Measurements from ENCODE around the gene NKG7.

Gene NKG7

GRCh38 chr19:51357952-51358351, 14.5 kb downstream of the NKG7 start:
- Histone ChIP-seq H3K79me2 (ENCODE audit: control insufficient read depth, insufficient read depth, low read length, unreplicated experiment) (peaks cover 17% of the 10 kb centered on the region), H3K4me3 (ENCODE audit: low read depth, low read length) (no peak overlapping the region), H2AFZ (ENCODE audit: low read length, unreplicated experiment) (no peak overlapping the region), H3K27me3 (ENCODE audit: insufficient read depth, low read length) (no peaks in the 10 kb centered on the region), H3K4me1 (ENCODE audit: control insufficient read depth, insufficient read depth, low read length, unreplicated experiment) (peaks cover 17% of the 10 kb centered on the region), H3K27ac (ENCODE audit: low read depth, low read length) (no peak overlapping the region), H3K36me3 (ENCODE audit: insufficient read depth, low read length) (no peaks in the 10 kb centered on the region)

GRCh38 chr19:51356159-51356801, 16.2 kb downstream of the NKG7 start:
- Histone ChIP-seq H3K79me2 (ENCODE audit: control insufficient read depth, insufficient read depth, low read length, unreplicated experiment) (peaks cover 5% of the 10 kb centered on the region), H2AFZ (ENCODE audit: low read length, unreplicated experiment) (no peak overlapping the region), H3K27me3 (ENCODE audit: insufficient read depth, low read length) (no peaks in the 10 kb centered on the region), H3K27ac (ENCODE audit: low read depth, low read length) (no peak overlapping the region), H3K4me1 (ENCODE audit: control insufficient read depth, insufficient read depth, low read length, unreplicated experiment) (peaks cover 9% of the 10 kb centered on the region), H3K36me3 (ENCODE audit: insufficient read depth, low read length) (no peaks in the 10 kb centered on the region), H3K4me3 (ENCODE audit: low read depth, low read length) (no peak overlapping the region)

- Histone ChIP-seq H3K4me1 (ENCODE audit: control insufficient read depth, insufficient read depth, low read length, unreplicated experiment) (peaks cover 18% of the 10 kb centered on the region), H3K27me3 (ENCODE audit: insufficient read depth, low read length) (no peaks in the 10 kb centered on the region), H3K79me2 (ENCODE audit: control insufficient read depth, insufficient read depth, low read length, unreplicated experiment) (no peaks in the 10 kb centered on the region), H2AFZ (ENCODE audit: low read length, unreplicated experiment) (no peak overlapping the region), H3K36me3 (ENCODE audit: insufficient read depth, low read length) (no peaks in the 10 kb centered on the region), H3K27ac (ENCODE audit: low read depth, low read length) (no peak overlapping the region), H3K4me3 (ENCODE audit: low read depth, low read length) (no peak overlapping the region)
Measured at GRCh38 chr19:51354742-51355148, 17.7 kb downstream of the NKG7 start.

- no peaks in the 10 kb centered on the region for H3K36me3 ChIP-seq (ENCODE audit: insufficient read depth, low read length)
- no peak overlapping the region for H2AFZ ChIP-seq (ENCODE audit: low read length, unreplicated experiment)
- H3K4me1 ChIP-seq (ENCODE audit: control insufficient read depth, insufficient read depth, low read length, unreplicated experiment), result peaks cover 14% of the 10 kb centered on the region
- H3K27me3 ChIP-seq (ENCODE audit: insufficient read depth, low read length), result no peaks in the 10 kb centered on the region
- H3K27ac ChIP-seq (ENCODE audit: low read depth, low read length), result no peak overlapping the region
- no peaks in the 10 kb centered on the region for H3K79me2 ChIP-seq (ENCODE audit: control insufficient read depth, insufficient read depth, low read length, unreplicated experiment)
- H3K4me3 ChIP-seq (ENCODE audit: low read depth, low read length), result no peak overlapping the region
Measured at GRCh38 chr19:51354103-51354741, 18.2 kb downstream of the NKG7 start.

- Histone ChIP-seq H3K27ac (ENCODE audit: low read depth, low read length) (no peak overlapping the region), H3K79me2 (ENCODE audit: control insufficient read depth, insufficient read depth, low read length, unreplicated experiment) (no peaks in the 10 kb centered on the region), H2AFZ (ENCODE audit: low read length, unreplicated experiment) (no peak overlapping the region)
Measured at GRCh38 chr19:51352783-51353360, 19.6 kb downstream of the NKG7 start.

GRCh38 chr19:51351266-51351990, 21.0 kb downstream of the NKG7 start:
- H3K4me3 ChIP-seq (ENCODE audit: low read depth, low read length), result no peak overlapping the region
- no peaks in the 10 kb centered on the region for H3K79me2 ChIP-seq (ENCODE audit: control insufficient read depth, insufficient read depth, low read length, unreplicated experiment)
- H3K36me3 ChIP-seq (ENCODE audit: insufficient read depth, low read length), result no peaks in the 10 kb centered on the region; the same call in 1 of the 2 replicates
- no peak overlapping the region for H2AFZ ChIP-seq (ENCODE audit: low read length, unreplicated experiment)
- H3K4me1 ChIP-seq (ENCODE audit: control insufficient read depth, insufficient read depth, low read length, unreplicated experiment), result peaks cover 9% of the 10 kb centered on the region
- H3K27ac ChIP-seq (ENCODE audit: low read depth, low read length), result peak overlapping the region; percentile 72
- H3K27me3 ChIP-seq (ENCODE audit: insufficient read depth, low read length), result no peaks in the 10 kb centered on the region

More at GRCh38 chr19:51352783-51353360, 19.6 kb downstream of the NKG7 start:
- Histone ChIP-seq H3K36me3 (ENCODE audit: insufficient read depth, low read length) (no peaks in the 10 kb centered on the region; the same call in 1 of the 2 replicates), H3K4me1 (ENCODE audit: control insufficient read depth, insufficient read depth, low read length, unreplicated experiment) (peaks cover 9% of the 10 kb centered on the region), H3K4me3 (ENCODE audit: low read depth, low read length) (no peak overlapping the region), H3K27me3 (ENCODE audit: insufficient read depth, low read length) (no peaks in the 10 kb centered on the region)

- H2AFZ ChIP-seq (ENCODE audit: low read length, unreplicated experiment), result no peak overlapping the region
- no peak overlapping the region for H3K27ac ChIP-seq (ENCODE audit: low read depth, low read length)
- H3K27me3 ChIP-seq (ENCODE audit: insufficient read depth, low read length), result no peaks in the 10 kb centered on the region
- no peaks in the 10 kb centered on the region; the same call in 1 of the 2 replicates for H3K36me3 ChIP-seq (ENCODE audit: insufficient read depth, low read length)
- no peak overlapping the region for H3K4me3 ChIP-seq (ENCODE audit: low read depth, low read length)
- peaks cover 9% of the 10 kb centered on the region for H3K4me1 ChIP-seq (ENCODE audit: control insufficient read depth, insufficient read depth, low read length, unreplicated experiment)
- H3K79me2 ChIP-seq (ENCODE audit: control insufficient read depth, insufficient read depth, low read length, unreplicated experiment), result no peaks in the 10 kb centered on the region
Measured at GRCh38 chr19:51347209-51347928, 25.1 kb downstream of the NKG7 start.

GRCh38 chr19:51346742-51347141, 25.7 kb downstream of the NKG7 start:
- Histone ChIP-seq H3K79me2 (ENCODE audit: control insufficient read depth, insufficient read depth, low read length, unreplicated experiment) (no peaks in the 10 kb centered on the region), H2AFZ (ENCODE audit: low read length, unreplicated experiment) (no peak overlapping the region), H3K4me1 (ENCODE audit: control insufficient read depth, insufficient read depth, low read length, unreplicated experiment) (peaks cover 9% of the 10 kb centered on the region), H3K4me3 (ENCODE audit: low read depth, low read length) (no peak overlapping the region), H3K36me3 (ENCODE audit: insufficient read depth, low read length) (no peaks in the 10 kb centered on the region; the same call in 1 of the 2 replicates), H3K27ac (ENCODE audit: low read depth, low read length) (no peak overlapping the region), H3K27me3 (ENCODE audit: insufficient read depth, low read length) (no peaks in the 10 kb centered on the region)

GRCh38 chr19:51345076-51345620, 27.3 kb downstream of the NKG7 start:
- Histone ChIP-seq H3K27ac (ENCODE audit: low read depth, low read length) (no peak overlapping the region), H3K4me1 (ENCODE audit: control insufficient read depth, insufficient read depth, low read length, unreplicated experiment) (peaks cover 4% of the 10 kb centered on the region), H3K36me3 (ENCODE audit: insufficient read depth, low read length) (no peaks in the 10 kb centered on the region; the same call in 1 of the 2 replicates), H2AFZ (ENCODE audit: low read length, unreplicated experiment) (no peak overlapping the region), H3K4me3 (ENCODE audit: low read depth, low read length) (no peak overlapping the region), H3K27me3 (ENCODE audit: insufficient read depth, low read length) (no peaks in the 10 kb centered on the region), H3K79me2 (ENCODE audit: control insufficient read depth, insufficient read depth, low read length, unreplicated experiment) (no peaks in the 10 kb centered on the region)
